HG02840 (cell line): ENCODE results near the gene MLLT3.

Experiments
- ATAC-seq: cut with Tn5 transposase; IDR thresholded peaks from one replicate; pipeline ENCODE4 v1.9.1; 2021; ENCODE audit warnings: mild to moderate bottlenecking, moderate library complexity, moderate number of reproducible peaks; ENCODE audit not compliant: unreplicated experiment, low FRiP score

MLLT3 gene

DNA sequence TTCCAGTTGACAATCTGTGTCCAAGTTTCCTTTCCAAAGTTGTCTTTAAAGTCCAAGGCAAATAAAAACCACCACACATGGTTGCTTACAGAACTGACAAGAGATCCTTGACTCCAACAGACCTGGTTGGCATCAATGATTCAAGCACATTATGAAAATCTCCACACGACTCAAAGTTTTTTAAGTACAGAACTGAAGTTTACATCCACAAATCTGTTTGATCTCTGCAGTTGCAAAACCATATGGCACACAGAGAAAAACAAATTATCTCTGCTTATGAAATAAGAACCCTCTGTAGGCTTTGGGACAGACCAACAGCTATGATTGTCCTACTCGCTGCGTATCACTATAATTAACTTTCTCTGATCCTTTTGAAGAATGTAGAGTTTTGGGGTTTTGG is 60.8 kb downstream of the MLLT3 start:
- no peak for ATAC-seq

DNA sequence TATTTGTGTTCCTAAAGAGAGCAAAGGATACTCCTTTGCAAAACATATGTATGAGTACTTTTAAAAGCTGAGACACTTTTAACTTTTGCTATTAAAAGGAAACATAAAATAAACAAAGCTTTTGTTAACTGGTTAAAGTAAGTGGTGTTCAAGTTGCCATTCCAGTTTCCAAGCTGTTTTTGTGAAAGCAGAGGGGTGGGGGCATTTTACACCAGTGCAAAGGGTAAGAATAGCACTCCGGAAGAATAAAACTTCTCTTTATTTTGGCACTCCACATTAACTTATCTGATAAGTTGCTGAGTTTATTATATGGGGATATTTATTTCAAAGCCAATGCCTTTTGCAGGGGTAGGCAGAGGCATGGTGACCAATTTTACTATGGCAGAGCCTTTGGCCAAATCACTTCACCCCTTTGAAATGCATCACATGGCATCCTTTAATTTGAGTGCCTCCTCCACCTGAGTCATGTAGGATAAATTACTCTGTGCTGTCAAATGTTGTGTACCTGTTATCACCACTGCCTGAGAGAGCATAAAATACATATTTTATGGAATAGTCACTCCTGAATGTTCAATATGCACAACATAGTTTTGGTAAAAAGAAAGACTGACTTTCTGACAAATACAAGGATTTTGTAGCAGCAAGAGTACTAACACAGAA is 62.9 kb downstream of the MLLT3 start:
- no peak for ATAC-seq

DNA sequence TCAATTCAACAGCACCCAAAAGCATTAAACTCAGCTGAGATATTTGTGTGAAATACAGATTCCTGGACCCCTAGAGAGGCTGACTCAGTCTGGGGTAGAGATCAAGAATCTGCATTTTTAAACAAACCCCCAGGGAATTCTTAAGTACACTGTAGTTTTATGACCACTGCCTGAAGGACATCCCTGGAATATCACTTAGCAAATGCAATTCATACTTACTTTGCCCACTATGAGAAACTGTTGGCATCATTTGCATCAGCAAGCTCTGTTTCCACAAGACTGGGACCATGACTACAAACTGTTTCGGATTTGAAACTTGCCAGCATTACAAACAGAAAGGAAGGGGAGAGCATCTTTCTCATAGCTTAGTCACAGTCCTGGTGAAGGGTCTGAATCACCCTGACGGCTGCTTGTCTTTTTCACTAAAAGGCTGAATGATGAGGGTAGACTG is 63.7 kb downstream of the MLLT3 start:
- no peak for ATAC-seq

DNA sequence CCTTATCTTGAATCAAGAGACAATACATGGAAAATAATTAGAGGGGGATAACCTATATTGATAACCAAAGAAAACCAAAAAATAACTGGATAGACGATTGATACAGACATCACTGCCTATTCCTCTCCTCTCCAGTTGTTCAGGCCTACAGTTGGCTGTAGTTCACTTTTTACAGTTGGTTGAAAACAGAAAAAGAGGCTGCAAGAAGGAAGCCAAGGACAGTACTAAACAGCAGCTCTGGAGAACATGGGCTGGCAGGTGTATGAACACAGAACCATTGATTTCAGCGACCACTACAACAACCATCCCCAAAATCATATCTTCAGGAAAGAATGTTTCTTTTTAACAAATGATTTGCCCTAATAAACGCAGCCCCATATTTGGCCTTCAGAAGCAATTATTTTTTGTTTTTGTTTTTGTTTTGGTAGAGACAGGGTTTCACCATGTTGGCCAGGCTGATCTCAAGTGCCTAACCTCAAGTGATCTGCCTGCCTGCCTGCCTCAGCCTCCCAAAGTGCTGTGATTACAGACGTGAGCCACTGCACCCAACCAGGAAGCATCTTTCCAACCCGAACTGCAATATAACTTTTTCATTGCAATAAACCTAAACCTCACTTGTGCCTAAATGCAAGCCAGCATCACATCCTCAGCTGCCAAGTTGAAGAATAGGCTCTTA is 64.3 kb downstream of the MLLT3 start:
- no peak for ATAC-seq

DNA sequence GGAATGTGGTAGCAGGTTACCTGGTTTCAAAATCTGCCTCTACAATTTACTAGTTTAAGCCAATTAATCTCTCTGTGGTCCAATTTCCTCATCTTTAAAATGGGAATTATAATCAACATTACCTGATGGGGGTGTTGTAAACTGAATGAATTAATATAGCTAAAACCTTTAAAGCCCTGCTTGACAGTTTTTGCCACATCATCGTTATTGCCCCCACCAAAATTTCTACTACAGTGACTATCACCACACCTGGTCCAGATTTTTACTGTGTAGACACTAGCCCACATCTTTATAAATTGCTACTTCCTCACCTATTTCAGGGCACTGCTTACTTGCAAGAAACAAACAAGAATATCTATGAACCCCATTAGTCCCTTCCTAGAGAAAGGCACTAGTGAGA is 65.0 kb downstream of the MLLT3 start:
- ATAC-seq, result no peak

DNA sequence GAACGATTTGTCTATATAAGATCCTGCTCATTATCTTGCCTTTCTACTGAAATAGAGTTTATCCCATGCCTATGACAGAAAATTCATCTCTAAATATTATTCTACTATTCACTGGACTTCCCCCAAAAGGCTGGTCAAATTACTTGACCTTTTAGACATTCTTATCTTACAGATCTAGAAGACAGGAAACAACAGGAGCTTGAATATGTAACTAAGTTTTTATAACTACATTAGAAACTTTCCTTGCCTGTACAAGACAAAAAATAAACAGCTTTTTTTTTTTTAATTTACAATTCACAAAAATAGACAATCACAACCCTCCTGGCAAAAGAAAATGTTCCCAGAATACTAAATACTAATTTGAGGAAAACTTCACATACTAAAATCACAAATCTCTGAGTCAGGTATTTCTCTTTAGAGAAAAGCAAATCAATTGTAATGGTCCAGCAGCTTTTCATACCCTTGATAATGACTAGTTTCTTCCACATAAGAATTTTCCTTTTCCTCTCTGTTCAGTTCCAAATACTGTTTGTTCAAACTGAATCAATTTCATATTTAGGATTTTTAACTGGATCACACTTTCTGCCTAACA is 68.6 kb downstream of the MLLT3 start:
- no peak for ATAC-seq

DNA sequence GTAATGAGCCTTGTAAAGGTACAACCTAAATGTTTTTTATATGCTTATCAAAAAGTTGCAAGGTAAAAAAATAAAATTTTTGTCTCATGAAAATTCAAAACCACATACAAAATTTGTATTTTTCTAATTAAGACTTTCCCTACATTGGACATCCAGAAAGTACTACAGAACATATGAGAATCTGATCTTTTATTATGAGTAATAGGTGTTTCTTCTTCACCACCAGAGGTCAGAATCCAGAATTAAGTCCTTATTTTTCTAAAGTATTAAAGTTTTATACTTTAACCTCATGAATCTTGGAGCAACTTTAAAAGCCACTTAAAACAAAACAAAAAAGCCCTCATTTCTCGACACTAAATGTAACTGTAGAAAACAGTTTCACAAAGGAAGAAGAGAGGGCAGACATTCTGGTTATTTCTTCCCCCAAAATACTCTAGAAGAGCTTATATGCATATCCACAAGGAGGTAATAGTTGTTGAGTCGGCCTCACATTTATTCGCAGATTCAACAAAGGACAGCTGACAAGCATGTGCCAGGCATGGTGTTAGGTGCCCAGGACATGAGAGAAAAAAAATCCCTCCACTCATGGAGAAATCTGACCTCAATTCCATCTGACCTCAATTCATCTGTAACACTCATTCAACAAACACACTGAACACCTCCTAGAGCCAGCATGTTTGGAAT is 69.3 kb downstream of the MLLT3 start:
- ATAC-seq, result no peak

DNA sequence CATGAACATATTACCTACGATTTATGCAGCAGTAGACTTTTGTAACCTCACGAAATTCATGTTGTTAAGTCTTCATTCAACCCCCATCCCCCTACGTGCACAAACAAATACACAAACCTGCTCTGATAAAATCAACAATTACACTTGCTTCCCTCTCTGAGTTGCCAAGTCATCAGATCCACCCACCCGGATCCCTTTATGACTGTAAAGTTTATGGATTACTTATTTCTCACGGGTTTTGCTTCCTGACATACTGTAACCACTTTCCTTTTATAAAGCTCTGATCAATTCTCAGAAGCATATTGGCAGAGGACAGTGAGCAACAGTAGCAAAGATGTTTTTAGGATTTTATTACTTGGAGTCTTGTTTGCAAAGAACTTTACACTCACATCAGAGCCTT is 70.5 kb downstream of the MLLT3 start:
- peak; percentile 65 for ATAC-seq

DNA sequence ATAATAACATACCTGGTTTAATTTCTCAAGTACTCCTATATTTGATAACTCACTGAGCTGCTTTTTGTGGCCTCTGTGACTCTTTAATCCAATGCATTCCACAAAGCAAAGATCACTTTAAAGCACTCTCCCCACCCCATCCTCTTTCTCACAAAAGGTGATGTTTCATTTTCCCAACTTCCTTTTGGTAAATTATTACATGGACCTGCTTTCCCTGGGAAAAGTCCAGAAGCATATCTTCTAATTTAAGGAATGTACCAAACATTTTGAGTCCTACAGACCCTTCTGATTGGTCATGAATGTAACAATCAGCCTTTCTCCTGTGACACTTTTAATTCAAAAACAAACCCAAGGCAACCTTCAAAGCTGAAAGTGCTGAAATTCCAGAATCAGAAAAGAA is 71.1 kb downstream of the MLLT3 start:
- ATAC-seq, result no peak

DNA sequence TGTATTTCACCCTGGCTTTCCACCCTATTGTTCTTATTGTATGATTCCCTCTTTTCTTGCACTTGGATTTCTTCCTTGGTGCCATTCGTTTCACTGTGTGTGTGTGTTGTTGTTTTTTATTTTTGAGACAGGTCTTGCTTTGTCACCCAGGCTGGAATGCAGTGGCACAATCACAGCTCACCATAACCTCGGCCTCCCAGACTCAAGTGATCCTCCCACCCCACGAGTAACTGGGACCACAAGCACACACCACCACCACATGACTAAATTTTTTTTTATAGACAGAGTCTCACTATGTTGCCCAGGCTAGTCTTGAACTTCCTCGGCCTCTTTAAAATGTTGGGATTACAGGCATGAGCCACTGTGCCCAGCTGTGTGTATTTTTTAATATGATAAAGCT is 72.0 kb downstream of the MLLT3 start:
- no peak for ATAC-seq

DNA sequence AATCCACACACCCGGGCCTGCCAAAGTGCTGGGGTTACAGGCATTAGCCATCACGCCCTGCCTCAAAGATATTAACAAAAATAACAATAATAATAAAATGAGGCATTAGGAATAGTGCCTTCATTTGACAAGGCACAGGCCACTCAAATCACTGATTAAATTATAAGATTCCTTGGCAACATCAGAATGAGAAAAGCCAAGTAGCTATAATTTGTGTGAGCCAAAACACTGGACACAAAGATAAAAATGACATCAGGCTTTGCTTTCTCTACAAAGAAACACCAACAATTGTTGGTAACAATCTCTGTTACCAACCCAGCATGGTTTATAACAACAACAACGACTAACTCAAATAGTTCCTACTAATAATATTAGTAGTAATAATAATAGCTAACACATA is 73.2 kb downstream of the MLLT3 start:
- ATAC-seq, result no peak

DNA sequence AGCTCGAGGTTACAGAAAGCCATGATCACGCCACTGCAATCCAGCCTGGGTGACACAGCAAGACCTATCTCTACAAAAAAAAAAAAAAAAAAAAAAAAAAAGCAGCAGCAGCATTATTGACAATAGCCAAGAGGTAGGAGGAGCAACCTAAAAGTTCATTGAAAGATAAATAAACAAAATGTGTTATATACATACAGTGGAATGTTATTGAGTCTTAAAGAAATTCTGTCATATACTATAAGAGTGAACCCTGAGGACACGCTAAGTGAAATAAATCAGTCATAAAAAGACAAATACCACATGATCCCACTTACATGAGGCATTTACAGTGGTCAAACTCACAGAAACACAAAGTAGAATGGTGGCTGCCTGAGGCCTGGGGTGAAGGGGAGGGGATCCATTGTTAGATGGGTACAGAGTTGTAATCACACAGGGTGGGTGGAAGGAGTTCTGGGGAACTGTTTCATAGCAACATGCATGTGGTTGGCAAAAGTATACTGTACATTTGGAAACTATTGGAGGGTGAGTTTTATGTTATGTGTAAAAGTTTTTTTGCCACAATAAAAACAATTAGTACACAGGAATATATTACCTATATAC is 77.2 kb downstream of the MLLT3 start:
- no peak for ATAC-seq

DNA sequence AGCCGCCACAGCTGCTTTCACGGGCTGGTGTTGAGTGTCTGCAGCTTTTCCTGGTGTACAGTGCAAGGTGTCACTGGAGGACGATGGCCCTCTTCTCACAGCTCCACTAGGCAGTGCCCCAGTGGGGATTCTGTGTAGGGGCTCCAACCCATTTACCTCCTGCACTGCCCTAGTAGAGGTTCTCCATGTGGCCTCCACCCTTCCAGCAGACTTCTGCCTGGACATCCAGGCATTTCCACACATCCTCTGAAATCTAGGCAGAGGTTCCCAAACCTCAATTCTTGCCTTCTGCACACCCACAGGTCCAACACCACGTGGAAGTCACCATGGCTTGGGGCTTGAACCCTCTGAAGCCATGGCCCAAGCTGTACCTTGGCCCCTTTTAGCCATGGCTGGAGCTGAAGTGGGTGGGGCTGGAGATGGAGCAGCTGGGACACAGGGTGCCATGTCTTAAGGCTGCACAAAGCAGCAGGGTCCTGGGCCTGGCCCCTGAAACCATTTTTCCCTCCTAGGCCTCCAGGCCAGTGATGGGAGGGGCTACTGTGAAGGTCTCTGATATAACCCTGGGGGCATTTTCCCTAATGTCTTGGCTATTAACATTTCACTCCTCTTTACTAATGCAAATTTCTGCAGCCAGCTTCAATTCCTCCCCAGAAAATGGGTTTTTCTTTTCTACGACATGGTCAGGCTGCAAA is 82.0 kb downstream of the MLLT3 start:
- ATAC-seq, result no peak

DNA sequence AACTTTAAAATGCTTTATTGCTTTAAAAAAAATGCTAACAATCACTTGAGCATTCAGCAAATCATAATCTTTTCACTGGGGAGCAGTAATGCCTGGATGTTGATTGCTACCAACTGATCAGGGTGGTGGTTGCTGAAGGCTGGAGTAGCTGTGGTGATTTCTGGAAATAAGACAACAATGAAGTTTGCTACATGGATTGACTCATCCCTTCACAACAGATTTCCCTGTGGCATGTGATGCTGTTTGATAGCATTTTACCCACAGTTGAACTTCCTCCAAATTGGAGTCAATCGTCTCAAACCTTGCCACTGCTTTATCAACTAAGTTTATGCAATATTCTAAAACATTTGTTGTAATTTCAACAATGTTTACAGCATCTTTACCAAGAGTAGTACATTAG is 83.3 kb downstream of the MLLT3 start:
- ATAC-seq, result no peak

DNA sequence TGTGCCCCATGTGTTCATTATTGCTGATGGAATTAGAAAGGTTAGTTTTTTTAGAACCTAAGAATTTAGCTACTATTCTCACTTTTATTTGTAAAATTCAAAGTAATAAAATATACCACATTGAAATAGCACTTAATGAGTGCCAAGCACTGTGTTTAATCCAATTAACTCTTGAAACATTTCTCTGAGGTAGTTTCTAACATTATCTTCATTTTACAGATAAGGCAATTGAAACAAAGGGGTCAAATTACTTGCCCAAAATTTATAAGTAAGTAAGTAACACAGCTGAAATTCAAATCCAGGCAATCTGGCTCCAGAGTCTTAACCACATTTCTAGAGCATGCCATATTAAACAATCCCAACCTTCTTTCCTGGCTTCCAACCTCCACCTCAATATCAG is 84.2 kb downstream of the MLLT3 start:
- ATAC-seq, result no peak

DNA sequence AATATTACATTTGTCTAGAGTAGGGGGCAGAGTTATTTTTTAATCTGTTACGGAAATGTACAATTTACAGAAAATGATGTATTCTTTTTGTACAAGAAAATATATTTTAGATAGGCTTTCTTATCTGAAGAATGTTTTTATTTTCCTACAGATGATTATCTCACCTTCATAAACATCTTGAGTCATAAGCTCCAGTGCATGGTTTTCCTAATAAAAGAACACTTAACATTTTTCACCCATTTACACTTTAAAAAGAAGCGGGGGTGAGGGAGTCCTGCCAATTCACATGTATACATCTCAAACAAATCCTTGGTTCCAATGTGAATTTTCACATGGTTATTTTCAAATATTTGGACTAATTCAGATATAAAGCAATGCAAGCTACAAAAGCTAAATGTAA is 85.0 kb downstream of the MLLT3 start:
- ATAC-seq, result no peak

DNA sequence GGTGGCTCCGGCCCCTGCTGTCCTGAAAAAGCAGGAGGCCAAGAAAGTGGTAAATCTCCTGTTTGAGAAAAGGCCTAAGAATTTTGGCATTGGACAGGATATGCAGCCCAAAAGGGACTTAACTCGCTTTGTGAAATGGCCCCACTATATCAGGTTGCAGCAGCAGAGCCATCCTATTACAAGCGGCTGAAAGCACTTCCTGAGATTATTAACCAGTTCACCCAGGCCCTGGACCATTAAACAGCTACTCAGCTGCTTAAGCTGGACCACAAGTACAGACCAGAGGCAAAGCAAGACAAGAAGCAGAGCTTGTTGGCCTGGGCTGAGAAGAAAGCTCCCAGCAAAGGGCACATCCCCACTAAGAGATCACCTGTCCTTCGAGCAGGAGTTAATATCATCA is 89.7 kb downstream of the MLLT3 start:
- ATAC-seq, result no peak

DNA sequence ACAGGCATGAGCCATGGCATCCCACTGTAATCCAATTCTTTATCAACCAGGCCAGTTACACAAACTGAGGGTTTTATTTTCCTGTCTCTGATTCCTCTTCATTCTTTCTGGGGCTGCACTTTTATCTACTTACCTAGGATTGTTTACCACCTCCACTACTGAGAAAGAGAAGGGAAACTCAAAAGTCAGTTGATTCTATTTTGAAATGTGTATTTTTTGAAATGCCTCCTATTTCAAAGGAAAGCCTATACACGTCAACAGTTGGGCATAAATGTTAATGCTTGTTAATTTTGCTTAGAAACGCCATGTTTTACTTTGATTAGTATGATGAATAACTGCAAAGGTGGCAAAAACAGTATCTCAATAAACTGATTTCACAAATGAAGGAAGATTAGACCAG is 92.5 kb downstream of the MLLT3 start:
- no peak for ATAC-seq

DNA sequence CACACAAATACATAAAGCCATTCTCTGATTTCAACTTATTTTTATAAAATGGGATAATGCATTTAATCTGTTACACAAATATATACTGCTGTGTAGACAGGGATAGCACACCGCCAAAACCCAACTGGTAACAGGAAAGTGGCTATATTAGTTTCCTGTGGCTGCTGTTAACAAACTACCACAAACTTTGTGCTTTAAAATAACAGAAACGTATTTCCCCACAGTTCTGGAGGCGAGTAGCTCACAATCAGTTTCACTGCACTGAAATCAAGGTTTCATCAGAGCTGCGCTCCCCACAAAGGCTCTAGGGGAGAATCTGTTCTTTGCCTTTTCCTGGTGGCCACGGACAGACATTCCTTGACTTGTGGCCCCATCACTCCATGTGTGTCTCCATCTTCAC is 94.0 kb downstream of the MLLT3 start:
- ATAC-seq, result no peak

DNA sequence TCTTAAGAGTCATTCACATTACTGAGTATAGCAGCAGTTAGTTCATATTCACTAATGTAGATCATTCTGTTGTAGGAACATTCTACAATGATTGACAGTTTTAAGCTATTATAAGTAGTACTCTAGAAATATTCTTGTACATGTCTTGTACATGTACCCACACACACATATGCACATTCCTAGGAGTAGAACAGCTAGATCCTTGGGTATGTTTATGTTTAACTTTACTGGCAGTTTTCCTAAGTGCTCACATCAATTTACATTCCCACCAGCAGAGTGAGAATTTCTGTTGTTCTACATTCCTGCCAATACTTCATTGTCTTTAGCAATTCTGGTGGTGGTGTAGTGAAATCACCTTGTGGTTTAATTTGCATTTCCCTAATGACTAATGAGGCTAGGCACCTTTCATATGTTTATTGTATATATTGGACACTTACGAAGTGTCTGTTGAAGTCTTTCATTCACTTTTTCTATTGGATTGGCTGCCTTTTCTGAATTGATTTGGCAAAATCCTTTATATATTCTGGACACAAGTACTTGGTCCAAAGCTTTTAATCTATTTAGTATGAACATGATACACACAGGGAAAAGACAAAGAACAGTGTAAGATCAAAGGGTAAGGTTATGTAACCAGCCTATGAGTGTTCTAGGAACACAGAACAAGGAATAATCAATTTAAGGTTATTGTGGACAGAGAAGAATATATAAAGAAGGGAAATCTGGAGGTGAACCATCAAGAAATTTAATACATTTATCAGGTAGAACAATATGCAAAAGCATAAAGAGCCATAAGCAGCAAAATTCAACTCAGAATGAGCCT is 95.6 kb downstream of the MLLT3 start:
- no peak for ATAC-seq
